RWPE1 (cell line): ENCODE measurements around the gene LMBR1.
"Not testable (repeated sequence)": the region's sequence is repeated elsewhere in the genome, so short reads cannot be mapped to it uniquely, and the experiment has no call there.

Experiments
- CTCF ChIA-PET: fragments of 350-600 bp; sonication (Branson Sonifier 250); formaldehyde crosslinking; extraction: SDS; loops from one replicate; lab custom pipeline; 2021; lab: Yijun Ruan, JAX
- POLR2A ChIA-PET: fragments of 400-600 bp; formaldehyde crosslinking; extraction: SDS; loops from one replicate; lab custom pipeline; 2020; ENCODE audit warnings: antibody characterized with exemption; ENCODE audit not compliant: low non-redundant PET; lab: Yijun Ruan, JAX
- DNase-seq: peaks from one replicate; pipeline ENCODE4 v3.0.0; 2012; ENCODE audit warnings: low spot score
- H3K27ac ChIP-seq: fragments of 450-650 bp; 2 replicates; pipeline ENCODE4 v1.5.1; 2017
- CTCF ChIP-seq: fragments of 450-650 bp; conservative IDR thresholded peaks from 2 replicates; pipeline ENCODE4 v1.5.1; 2017; ENCODE audit warnings: low read depth, mild to moderate bottlenecking

The LMBR1 gene

GRCh38 chr7:156932006-156932405 lies 39.0 kb upstream of the LMBR1 start:
- ChIA-PET CTCF (interaction anchor here (0.6 to 1.8 kb wide), 2 partner anchors 17 to 361 kb away, joined by 3 to 4 read pairs; partner anchors contain the start of gene NOM1), POLR2A (no interaction called here)
- peak; percentile 48 for DNase-seq
- no peak for TF ChIP-seq CTCF
- no peak overlapping the region for H3K27ac ChIP-seq

- ChIA-PET CTCF (no interaction called here), POLR2A (no interaction called here)
- no peak overlapping the region for H3K27ac ChIP-seq
- no peak for TF ChIP-seq CTCF
- DNase-seq, result no peak
These were observed 37.0 kb upstream of the LMBR1 start for GRCh38 chr7:156929789-156930539.

- peak overlapping the region; percentile 5; the same call in 1 of the 2 replicates for H3K27ac ChIP-seq
- ChIA-PET POLR2A (no interaction called here), CTCF (no interaction called here)
- no peak for DNase-seq
- no peak for TF ChIP-seq CTCF
These were observed 35.4 kb upstream of the LMBR1 start for GRCh38 chr7:156928406-156928747.

GRCh38 chr7:156927571-156928405 lies 34.8 kb upstream of the LMBR1 start:
- CTCF ChIA-PET, result no interaction called here
- peak overlapping the region; percentile 5; the same call in 1 of the 2 replicates for H3K27ac ChIP-seq
- TF ChIP-seq CTCF, result no peak
- no peak for DNase-seq
- POLR2A ChIA-PET, result no interaction called here

GRCh38 chr7:156925821-156926220 lies 32.8 kb upstream of the LMBR1 start:
- H3K27ac ChIP-seq, CTCF ChIA-PET, POLR2A ChIA-PET, DNase-seq: not testable (repeated sequence)

GRCh38 chr7:156922304-156922703 lies 29.3 kb upstream of the LMBR1 start:
- CTCF ChIA-PET, POLR2A ChIA-PET, H3K27ac ChIP-seq, DNase-seq: not testable (repeated sequence)

GRCh38 chr7:156920487-156921373 lies 27.7 kb upstream of the LMBR1 start:
- POLR2A ChIA-PET, H3K27ac ChIP-seq, DNase-seq: not testable (repeated sequence)
- CTCF ChIA-PET, result interaction anchor here (0.8 kb wide), 1 partner anchor 20 kb away, joined by 4 read pairs; no protein-coding TSS in a partner anchor
